OCI-LY3 (cell line): Measurements from ENCODE around the gene AFAP1L1.

ENCODE experiments used
- EZH2phosphoT487 ChIP-seq: fragments of 200-600 bp; shearing (Covaris generic); IDR thresholded peaks from 2 replicates; pipeline ENCODE4 v1.6.1; 2018; ENCODE audit warnings: antibody characterized with exemption, mixed run types, low read depth
- TF ChIP-seq, protein P1 (sequence below): fragments of 200-600, 300-600 bp; sonication (generic); IDR thresholded peaks from 2 replicates; pipeline ENCODE4 v1.5.1; 2014; ENCODE audit warnings: antibody characterized with exemption, low read length, low read depth

DNA sequence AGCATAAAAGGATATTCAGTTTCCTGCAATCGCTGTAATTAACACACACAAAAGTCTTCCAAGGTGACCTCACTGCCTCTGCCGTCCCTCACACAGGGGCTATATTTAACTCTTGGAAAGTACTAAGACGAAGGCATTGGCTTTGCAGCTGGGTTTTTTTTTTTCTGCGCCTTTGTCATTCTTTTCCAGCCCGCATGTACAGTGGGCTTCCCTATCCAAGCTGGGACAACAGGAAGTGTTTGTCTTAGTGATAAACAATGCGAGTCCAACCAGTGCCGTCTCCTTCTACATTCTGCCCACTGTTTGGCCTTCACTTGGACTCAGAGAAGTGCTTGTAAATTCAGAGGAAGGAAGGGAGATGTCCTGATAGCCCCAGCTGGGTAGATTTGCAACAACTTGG, 17.6 kb downstream of the AFAP1L1 start:
- TF ChIP-seq, protein P1, sequence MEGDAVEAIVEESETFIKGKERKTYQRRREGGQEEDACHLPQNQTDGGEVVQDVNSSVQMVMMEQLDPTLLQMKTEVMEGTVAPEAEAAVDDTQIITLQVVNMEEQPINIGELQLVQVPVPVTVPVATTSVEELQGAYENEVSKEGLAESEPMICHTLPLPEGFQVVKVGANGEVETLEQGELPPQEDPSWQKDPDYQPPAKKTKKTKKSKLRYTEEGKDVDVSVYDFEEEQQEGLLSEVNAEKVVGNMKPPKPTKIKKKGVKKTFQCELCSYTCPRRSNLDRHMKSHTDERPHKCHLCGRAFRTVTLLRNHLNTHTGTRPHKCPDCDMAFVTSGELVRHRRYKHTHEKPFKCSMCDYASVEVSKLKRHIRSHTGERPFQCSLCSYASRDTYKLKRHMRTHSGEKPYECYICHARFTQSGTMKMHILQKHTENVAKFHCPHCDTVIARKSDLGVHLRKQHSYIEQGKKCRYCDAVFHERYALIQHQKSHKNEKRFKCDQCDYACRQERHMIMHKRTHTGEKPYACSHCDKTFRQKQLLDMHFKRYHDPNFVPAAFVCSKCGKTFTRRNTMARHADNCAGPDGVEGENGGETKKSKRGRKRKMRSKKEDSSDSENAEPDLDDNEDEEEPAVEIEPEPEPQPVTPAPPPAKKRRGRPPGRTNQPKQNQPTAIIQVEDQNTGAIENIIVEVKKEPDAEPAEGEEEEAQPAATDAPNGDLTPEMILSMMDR: no peak
- TF ChIP-seq EZH2phosphoT487: no peak
